OCI-M2 (cell line): ENCODE results near the gene ZFX.
A peak's percentile ranks its signal among the peaks of the same experiment; 100 is the strongest.

ENCODE experiments used
- DNase-seq: peaks from one replicate; lab custom pipeline; 2025; ENCODE audit not compliant: unreplicated experiment; lab: John Stamatoyannopoulos, UW

ZFX gene

GRCh38 chrX:24235084-24235710 is 85.7 kb downstream of the ZFX start:
- no peak for DNase-seq

DNA sequence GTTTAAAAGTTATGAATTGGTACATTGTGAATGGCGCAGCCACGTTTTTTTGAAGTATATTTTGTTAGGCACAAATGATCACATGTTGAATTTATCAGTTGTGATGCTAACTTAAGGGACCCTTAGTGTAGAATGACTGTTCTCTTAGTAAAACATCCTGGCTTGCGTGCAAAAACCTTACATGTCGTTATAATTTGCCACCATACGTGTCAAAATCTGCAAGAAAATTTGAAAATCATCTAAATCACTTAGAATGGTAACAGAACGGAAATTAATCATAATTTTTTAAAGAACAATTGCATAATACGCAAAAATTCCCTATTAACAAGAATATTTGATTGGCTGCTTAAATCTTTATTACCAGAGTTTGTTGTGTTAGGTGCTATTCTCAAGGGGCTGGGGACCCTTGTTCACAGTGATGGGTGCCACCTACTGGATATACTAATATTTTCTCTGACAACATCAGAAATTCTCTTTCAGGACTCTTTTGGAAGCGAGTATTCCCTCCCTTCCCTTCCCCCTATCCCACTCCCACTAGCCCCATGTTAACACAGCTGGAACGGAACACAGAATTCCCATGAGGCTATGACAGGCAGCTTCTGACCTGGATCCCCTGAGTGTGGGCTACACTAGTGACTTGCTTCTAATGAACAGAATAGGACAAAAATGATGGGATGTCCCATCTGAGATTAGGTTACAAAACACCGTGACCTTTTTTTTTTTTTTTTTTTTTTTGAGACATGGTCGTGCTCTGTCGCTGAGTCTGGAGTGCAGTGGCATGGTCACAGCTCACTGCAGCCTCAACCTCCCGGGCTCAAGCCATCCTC is 92.5 kb downstream of the ZFX start:
- DNase-seq: no peak

DNA sequence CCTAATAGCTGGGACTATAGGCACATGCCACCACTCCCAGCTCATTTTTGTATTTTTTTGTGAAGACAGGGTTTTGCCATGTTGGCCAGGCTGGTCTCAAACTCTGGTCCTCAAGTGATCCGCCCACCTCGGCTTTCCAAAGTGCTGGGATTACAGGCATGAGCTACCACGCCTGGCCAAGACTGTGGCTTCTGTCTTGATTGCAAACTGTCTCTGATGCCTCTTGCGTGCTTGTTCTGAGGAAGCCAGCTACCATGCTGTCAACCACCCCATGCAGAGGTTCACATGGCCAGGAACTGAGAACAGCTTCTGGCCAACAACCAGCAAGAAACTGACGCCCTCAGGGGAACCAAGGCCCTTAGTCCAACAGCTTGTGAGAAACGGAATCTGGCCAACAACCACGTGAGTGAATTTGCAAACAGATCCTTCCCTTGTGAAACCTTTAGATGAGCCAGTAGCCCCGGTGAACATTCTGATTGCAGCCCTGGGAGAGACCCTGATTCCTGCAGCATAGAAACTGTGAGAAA is 93.2 kb downstream of the ZFX start:
- DNase-seq: no peak

DNA sequence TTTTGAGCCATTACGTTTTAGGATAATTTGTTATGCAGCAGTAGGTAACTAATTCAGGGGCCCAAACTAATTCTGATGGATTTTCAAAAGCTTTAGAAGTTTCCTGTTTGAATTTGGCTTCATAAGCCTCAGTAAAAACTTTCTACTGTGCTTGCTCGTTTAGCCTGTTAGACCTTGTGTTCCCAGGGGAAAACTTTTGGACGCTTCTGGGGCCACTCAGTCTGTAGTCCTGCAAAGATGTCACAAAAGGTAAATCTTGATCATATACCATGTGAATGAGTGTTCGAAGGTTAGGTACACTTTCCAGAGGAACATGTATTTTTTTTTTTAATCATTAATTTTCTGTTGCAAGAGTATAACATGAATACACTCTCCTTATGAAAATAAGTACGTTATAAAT is 93.7 kb downstream of the ZFX start:
- DNase-seq: no peak

- no peak for DNase-seq
Measured at GRCh38 chrX:24243692-24244091, 94.2 kb downstream of the ZFX start.

DNA sequence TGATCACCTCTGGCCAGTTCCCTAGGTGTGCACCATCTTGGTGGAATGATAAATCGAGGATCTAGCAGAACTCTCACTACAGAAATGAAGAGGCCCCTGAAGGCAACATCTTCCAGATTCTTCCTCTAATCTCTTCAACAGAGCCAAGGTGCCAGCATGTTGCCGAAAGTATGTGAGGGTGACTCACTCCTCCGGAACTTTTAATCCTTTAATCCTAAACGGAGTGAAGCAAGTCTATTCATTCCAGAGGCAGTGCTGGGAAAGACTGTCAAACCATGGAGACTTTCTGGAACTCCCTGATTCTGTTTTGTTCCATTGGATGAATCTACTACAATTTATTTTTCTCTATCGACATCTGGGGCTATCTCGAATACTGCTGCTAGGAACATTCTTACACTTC is 95.7 kb downstream of the ZFX start:
- DNase-seq: no peak

DNA sequence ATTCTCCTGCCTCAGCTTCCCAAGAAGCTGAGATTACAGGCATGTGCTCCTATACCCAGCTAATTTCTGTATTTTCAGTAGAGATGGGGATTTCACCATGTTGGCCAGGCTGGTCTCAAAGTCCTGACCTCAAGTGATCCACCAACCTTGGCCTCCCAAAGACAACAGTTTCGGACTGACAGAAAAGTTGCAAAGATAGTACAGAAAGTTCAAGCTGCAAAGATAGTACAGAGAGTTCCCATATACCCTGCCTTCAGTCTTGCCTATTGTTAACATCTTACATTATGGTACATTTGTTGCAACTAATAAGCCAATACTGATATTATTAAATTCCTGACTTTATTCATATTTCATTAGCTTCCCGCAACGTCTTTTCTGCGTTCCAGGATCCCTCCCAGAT is 98.5 kb downstream of the ZFX start:
- DNase-seq: no peak

DNA sequence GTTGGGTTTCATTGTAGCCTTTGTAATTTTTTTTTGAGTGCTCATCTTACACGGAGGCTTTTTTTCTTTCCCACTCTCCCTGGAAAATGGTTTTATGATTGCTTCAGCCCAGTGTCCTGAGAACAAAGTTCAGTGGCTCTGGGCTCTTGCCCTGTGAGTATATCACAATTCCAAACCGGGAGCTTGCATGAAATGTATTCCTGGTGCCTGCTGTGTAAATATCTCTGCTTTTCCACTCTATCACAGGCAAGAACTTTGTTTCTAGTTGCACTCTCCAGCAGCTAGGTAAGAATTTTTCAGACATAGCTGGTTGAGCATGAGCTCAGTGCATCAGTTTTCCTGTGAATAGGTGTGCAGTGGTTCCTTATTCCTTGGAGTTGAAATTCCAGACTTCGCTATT is 103.5 kb downstream of the ZFX start:
- no peak for DNase-seq

DNA sequence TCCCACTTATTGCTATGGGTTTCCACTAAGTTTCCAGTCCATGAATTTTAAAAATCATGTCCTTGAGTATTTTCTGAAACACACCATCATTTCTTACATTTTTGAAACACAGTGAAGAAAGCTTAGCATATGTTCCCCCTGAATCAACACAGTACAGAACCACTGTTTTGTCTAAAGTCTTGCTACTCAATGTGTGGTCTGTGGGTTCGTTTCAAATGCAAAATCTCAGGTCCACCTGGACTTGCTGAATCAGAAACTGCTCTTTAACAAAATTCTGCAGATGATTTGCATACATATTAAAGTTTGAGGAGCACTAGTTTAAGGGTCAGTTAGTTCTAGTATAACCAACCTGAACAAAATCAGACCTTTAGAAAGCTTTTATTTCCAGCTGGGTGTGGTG is 103.9 kb downstream of the ZFX start:
- no peak for DNase-seq

DNA sequence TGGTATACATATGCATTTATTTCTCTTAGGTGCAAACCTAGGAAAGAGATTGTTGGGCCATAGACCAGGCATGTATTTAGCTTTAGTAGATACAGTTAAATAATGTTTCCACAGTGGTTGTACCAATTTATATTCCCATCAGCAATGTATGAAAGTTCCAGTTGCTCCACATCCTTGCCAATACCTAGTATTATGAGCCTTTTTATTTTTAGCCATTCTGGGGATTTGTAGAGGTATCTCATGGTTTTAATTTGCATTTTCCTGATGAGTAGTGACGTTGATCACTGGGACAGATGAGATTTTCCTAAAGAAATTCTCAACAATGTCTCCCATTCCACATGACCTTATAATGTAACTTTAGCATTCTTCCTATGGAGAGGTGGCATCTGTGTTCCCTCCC is 107.5 kb downstream of the ZFX start:
- DNase-seq: no peak

DNA sequence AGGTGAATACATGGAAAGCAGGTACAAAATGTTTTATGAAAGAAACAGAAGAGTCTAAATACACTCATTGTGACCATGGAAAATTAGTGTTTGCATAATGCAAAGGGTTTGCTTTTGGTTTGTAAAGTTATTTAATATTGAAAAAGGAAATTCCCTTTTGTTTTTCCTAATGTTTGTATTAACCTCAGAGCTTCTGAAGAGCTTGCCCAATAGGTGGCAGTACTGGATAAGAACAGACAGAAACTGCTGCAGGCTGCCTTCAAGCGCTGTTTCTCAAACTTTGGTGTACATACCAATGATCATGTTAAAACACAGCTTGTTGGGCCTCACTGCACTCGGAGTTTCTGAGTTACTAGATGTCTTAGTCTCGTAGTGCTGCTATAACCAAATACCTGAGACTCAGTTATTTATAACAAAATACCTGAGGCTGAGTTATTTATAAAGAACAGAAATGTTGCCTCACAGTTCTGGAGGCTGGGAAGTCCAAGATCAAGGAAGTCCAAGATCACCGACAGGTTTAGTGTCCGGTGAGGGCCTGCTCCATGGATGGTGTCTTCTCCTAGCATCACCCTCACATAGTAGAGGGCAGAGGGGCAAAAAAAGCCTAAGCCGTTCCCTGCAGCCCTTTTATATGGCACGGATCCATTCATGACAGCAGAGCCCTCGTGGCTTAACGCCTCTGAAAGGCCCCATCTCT is 110.2 kb downstream of the ZFX start:
- peak; percentile 50 for DNase-seq

DNA sequence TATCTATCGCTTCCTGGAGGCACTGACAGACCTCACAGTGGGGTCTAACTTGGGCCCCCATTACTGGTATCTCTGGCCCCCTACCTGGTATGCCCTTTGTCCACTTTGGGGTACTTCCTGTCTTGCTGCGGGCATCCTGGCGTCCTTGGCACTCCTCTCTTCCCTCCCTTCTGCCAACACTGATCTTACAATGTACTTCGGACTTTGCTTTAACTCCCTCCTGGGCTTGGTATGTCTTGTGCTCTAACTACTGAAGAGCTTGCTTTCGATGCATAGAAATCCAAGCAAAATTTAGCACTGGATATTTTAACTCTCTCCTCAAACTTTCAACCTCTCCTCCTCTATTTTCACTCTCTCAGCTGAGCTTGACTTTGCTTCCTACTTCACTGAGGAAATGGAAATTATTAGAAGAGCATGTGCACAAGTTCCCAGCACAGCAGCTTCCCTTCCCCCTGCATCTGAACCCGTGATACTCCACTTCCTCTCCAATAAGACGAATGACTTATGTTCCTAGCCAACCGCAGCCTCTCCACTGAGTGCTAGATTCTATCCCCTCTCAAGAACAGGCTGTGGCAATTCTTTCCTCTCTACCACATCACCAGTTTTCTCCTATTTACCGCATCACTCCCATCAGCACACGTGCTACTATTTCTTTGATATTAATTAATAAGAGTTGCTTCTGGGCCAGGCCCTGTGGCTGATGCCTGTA is 111.5 kb downstream of the ZFX start:
- no peak for DNase-seq

- DNase-seq: no peak
Measured at GRCh38 chrX:24262309-24262708, 112.8 kb downstream of the ZFX start.

DNA sequence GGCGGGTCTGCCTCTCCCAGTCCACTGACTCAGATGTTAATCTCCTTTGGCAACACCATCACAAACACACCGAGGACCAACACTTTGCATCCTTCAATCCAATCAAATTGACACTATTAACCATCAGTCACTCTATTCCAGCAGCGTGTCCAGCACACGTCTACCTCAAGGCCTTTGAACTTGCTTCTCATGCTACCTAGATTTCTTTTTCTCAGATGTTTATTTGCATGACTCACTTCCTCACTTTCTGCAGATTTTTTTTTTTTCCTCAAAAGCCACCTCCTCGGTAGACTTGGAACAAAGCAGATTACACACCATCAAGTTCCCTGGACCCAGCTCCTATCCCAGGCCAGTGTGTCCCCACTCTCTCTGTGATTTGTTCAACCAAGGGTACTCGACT is 114.9 kb downstream of the ZFX start:
- DNase-seq: no peak
